Neutrophil (primary cell): Measurements from ENCODE around the gene APCDD1L.

Experiments used
- H3K27ac ChIP-seq: fragments of 200-600 bp; sonication (generic); 2 replicates; pipeline ENCODE4 v1.5.1; 2016; ENCODE audit warnings: mild to moderate bottlenecking, moderate library complexity
- H3K27me3 ChIP-seq: fragments of 200-600 bp; sonication (generic); 2 replicates; pipeline ENCODE4 v1.6.0; 2016; ENCODE audit warnings: mild to moderate bottlenecking
- H3K36me3 ChIP-seq: fragments of 200-600 bp; sonication (generic); 2 replicates; pipeline ENCODE4 v1.5.1; 2017
- H3K4me1 ChIP-seq, 2 experiments: fragments of 200-600 bp in 1 of 2; sonication (generic) in 1 of 2; 1 replicate in 1 of 2; 2 replicates in 1 of 2; pipeline versions ENCODE4 v1.5.1 to v1.6.1; 2013 to 2016; ENCODE audit warnings: low read depth in 1 of 2, low read length in 1 of 2, mild to moderate bottlenecking in 1 of 2, moderate library complexity in 1 of 2; ENCODE audit not compliant: control insufficient read depth in 1 of 2, insufficient read depth in 1 of 2
- H3K4me3 ChIP-seq, 2 experiments: fragments of 200-600 bp in 1 of 2; sonication (generic) in 1 of 2; 1 replicate in 1 of 2; 2 replicates in 1 of 2; pipeline ENCODE4 v1.5.1; 2013 to 2016; ENCODE audit warnings: low read depth in 1 of 2, low read length in 1 of 2, mild to moderate bottlenecking in 1 of 2, moderate library complexity in 1 of 2
- H3K9me3 ChIP-seq: fragments of 200-600 bp; sonication (generic); 2 replicates; pipeline ENCODE4 v1.5.1; 2016
- CTCF ChIP-seq: fragments of 200-600 bp; sonication (generic); IDR thresholded peaks from 2 replicates; pipeline ENCODE4 v1.5.1; 2016; ENCODE audit warnings: antibody characterized with exemption

Gene APCDD1L

GRCh38 chr20:58500256-58500655 is 14.9 kb downstream of the APCDD1L start:
- Histone ChIP-seq H3K4me3 (no peak overlapping the region), H3K27me3 (peaks cover 10% of the 10 kb centered on the region), H3K9me3 (peaks cover 5% of the 10 kb centered on the region), H3K36me3 (no peaks in the 10 kb centered on the region), H3K27ac (no peak overlapping the region), H3K4me1 (no peaks in the 10 kb centered on the region)
- TF ChIP-seq CTCF: no peak

- H3K36me3 ChIP-seq: no peaks in the 10 kb centered on the region
- H3K27ac ChIP-seq: no peak overlapping the region
- peaks cover 10% of the 10 kb centered on the region for H3K27me3 ChIP-seq
- H3K4me1 ChIP-seq: no peaks in the 10 kb centered on the region
- no peak for TF ChIP-seq CTCF
- no peak overlapping the region for H3K4me3 ChIP-seq
- H3K9me3 ChIP-seq: no peaks in the 10 kb centered on the region
Measured at GRCh38 chr20:58498470-58499068, 16.6 kb downstream of the APCDD1L start.

GRCh38 chr20:58497724-58498469 is 17.3 kb downstream of the APCDD1L start:
- Histone ChIP-seq H3K9me3 (no peaks in the 10 kb centered on the region), H3K27me3 (peaks cover 10% of the 10 kb centered on the region), H3K36me3 (no peaks in the 10 kb centered on the region), H3K27ac (no peak overlapping the region), H3K4me1 (no peaks in the 10 kb centered on the region), H3K4me3 (no peak overlapping the region)
- TF ChIP-seq CTCF: no peak

- Histone ChIP-seq H3K4me1 (no peaks in the 10 kb centered on the region), H3K27me3 (peaks cover 10% of the 10 kb centered on the region), H3K9me3 (no peaks in the 10 kb centered on the region), H3K27ac (no peak overlapping the region), H3K4me3 (no peak overlapping the region), H3K36me3 (no peaks in the 10 kb centered on the region)
- TF ChIP-seq CTCF: no peak
Measured at GRCh38 chr20:58497076-58497641, 18.0 kb downstream of the APCDD1L start.

GRCh38 chr20:58496429-58496769 is 18.8 kb downstream of the APCDD1L start:
- H3K4me3 ChIP-seq: no peak overlapping the region
- no peak for TF ChIP-seq CTCF
- no peaks in the 10 kb centered on the region for H3K36me3 ChIP-seq
- H3K9me3 ChIP-seq: no peaks in the 10 kb centered on the region
- H3K27ac ChIP-seq: no peak overlapping the region
- H3K27me3 ChIP-seq: peaks cover 10% of the 10 kb centered on the region
- no peaks in the 10 kb centered on the region for H3K4me1 ChIP-seq
